Neural cell (in vitro differentiated cells): ENCODE measurements around the gene ASB1. TPM values are rescaled to one million over a fixed set of nuclear protein-coding genes. Genes with fewer than 3 reads are reported as not detected.

Experiments
- H2AFZ ChIP-seq: fragments of 200-600, 300-800 bp; sonication (generic), shearing (Covaris generic); 2 replicates; pipeline ENCODE4 v1.6.0; 2014; ENCODE audit warnings: low read depth, mild to moderate bottlenecking, antibody characterized with exemption, low read length, moderate library complexity
- H3F3A ChIP-seq: fragments of 200-600 bp; shearing (Covaris generic); 2 replicates; pipeline ENCODE4 v1.6.1; 2016; ENCODE audit warnings: mild to moderate bottlenecking, moderate library complexity, mixed read lengths, antibody characterized with exemption, low read length; ENCODE audit not compliant: insufficient read depth, poor library complexity, severe bottlenecking
- H3K27ac ChIP-seq: fragments of 200-600, 300-800 bp; sonication (generic), shearing (Covaris generic); 2 replicates; pipeline ENCODE4 v1.5.1; 2014; ENCODE audit warnings: mild to moderate bottlenecking, low read length, moderate library complexity
- H3K27me3 ChIP-seq: fragments of 300-800, 200-600 bp; sonication (generic), shearing (Covaris generic); 2 replicates; pipeline ENCODE4 v1.6.0; 2014; ENCODE audit warnings: mild to moderate bottlenecking, low read depth, low read length, moderate library complexity; ENCODE audit not compliant: insufficient read depth
- H3K36me3 ChIP-seq: fragments of 300-800, 200-600 bp; sonication (generic), shearing (Covaris generic); 2 replicates; pipeline ENCODE4 v1.5.1; 2014; ENCODE audit warnings: mild to moderate bottlenecking, antibody characterized with exemption, low read length, moderate library complexity; ENCODE audit not compliant: insufficient read depth
- H3K4me2 ChIP-seq: fragments of 300-800, 200-600 bp; sonication (generic), shearing (Covaris generic); 2 replicates; pipeline ENCODE4 v1.6.0; 2014; ENCODE audit warnings: mild to moderate bottlenecking, low read length
- H3K4me3 ChIP-seq: fragments of 300-800, 200-600 bp; sonication (generic), shearing (Covaris generic); 2 replicates; pipeline ENCODE4 v1.5.1; 2014; ENCODE audit warnings: mild to moderate bottlenecking, low read length, moderate library complexity
- H3K79me2 ChIP-seq: fragments of 200-600 bp; shearing (Covaris generic); replicated peaks from 2 replicates; pipeline ENCODE4 v1.6.0; 2014; ENCODE audit warnings: mild to moderate bottlenecking, low read length, moderate library complexity; ENCODE audit not compliant: insufficient read depth
- H3K9ac ChIP-seq: fragments of 300-800, 200-600 bp; sonication (generic), shearing (Covaris generic); 2 replicates; pipeline ENCODE4 v1.6.1; 2016; ENCODE audit warnings: mild to moderate bottlenecking, low read length, mixed read lengths
- H3K9me2 ChIP-seq: fragments of 200-600 bp; shearing (Covaris generic); 2 replicates; pipeline ENCODE4 v1.6.1; 2016; ENCODE audit warnings: mild to moderate bottlenecking, low read length, mixed read lengths; ENCODE audit not compliant: insufficient read depth
- H3K9me3 ChIP-seq: fragments of 200-600, 300-800 bp; sonication (generic), shearing (Covaris generic); 2 replicates; pipeline ENCODE4 v1.6.1; 2016; ENCODE audit warnings: mild to moderate bottlenecking, mixed run types, low read length, moderate library complexity, mixed read lengths
- H4K20me1 ChIP-seq: fragments of 200-600 bp; shearing (Covaris generic); 2 replicates; pipeline ENCODE4 v1.6.1; 2016; ENCODE audit warnings: mild to moderate bottlenecking, mixed run types; ENCODE audit not compliant: insufficient read depth
- CTCF ChIP-seq: fragments of 450-650 bp; IDR thresholded peaks from 2 replicates; pipeline ENCODE4 v1.5.1; 2014; ENCODE audit warnings: antibody characterized with exemption, mild to moderate bottlenecking, moderate library complexity; ENCODE audit not compliant: poor library complexity, severe bottlenecking
- EP300 ChIP-seq: fragments of 450-650 bp; conservative IDR thresholded peaks from 2 replicates; pipeline ENCODE4 v1.6.1; 2014; ENCODE audit warnings: antibody characterized with exemption, mild to moderate bottlenecking, moderate library complexity; ENCODE audit not compliant: poor library complexity, severe bottlenecking
- EZH2 ChIP-seq: fragments of 200-600, 300-800 bp; shearing (Covaris generic), sonication (generic); IDR thresholded peaks from 2 replicates; pipeline ENCODE4 v1.6.1; 2014; ENCODE audit warnings: antibody characterized with exemption, low read length, borderline replicate concordance, mild to moderate bottlenecking; ENCODE audit not compliant: insufficient read depth, poor library complexity, severe bottlenecking
- MXI1 ChIP-seq: fragments of 450-650 bp; conservative IDR thresholded peaks from 2 replicates; pipeline ENCODE4 v1.6.1; 2014; ENCODE audit warnings: antibody characterized with exemption, mild to moderate bottlenecking; ENCODE audit not compliant: poor library complexity, severe bottlenecking
- POLR2AphosphoS5 ChIP-seq: IDR thresholded peaks from 2 replicates; pipeline ENCODE4 v1.6.1; 2012
- RAD21 ChIP-seq: fragments of 450-650 bp; conservative IDR thresholded peaks from 2 replicates; pipeline ENCODE4 v1.6.1; 2014; ENCODE audit warnings: antibody characterized with exemption, mild to moderate bottlenecking, moderate library complexity
- REST ChIP-seq: IDR thresholded peaks from 2 replicates; pipeline ENCODE4 v1.6.1; 2012; ENCODE audit warnings: borderline replicate concordance
- SMC3 ChIP-seq: fragments of 450-650 bp; conservative IDR thresholded peaks from 2 replicates; pipeline ENCODE4 v1.6.1; 2014; ENCODE audit warnings: antibody characterized with exemption, mild to moderate bottlenecking, moderate library complexity; ENCODE audit not compliant: poor library complexity
- TAF1 ChIP-seq: IDR thresholded peaks from 2 replicates; pipeline ENCODE4 v1.6.1; 2012; ENCODE audit warnings: low read depth
- polyA plus RNA-seq: library from polyadenylated mRNA; depleted of rRNA; stranded (reverse); fragments of >200 nt; gene quantifications from 2 replicates; pipeline ENCODE4 v1.2.3, GENCODE V29; 2014

Gene ASB1
- polyA plus RNA-seq, 1 donor from 2014 or later = 13.7 TPM

GRCh38 chr2:238423561-238424312 lies 3.0 kb upstream of the ASB1 start:
- peaks cover 17% of the 10 kb centered on the region for H3K79me2 ChIP-seq
- H4K20me1 ChIP-seq = no peaks in the 10 kb centered on the region
- H3K27ac ChIP-seq = no peak overlapping the region
- H3K9ac ChIP-seq = no peak overlapping the region
- no peaks in the 10 kb centered on the region for H3K36me3 ChIP-seq
- no peak overlapping the region for H3K4me2 ChIP-seq
- H3F3A ChIP-seq = no peaks in the 10 kb centered on the region
- TF ChIP-seq POLR2AphosphoS5 (no peak), CTCF (no peak), MXI1 (no peak), TAF1 (no peak), RAD21 (no peak)
- H3K9me3 ChIP-seq = no peaks in the 10 kb centered on the region
- no peaks in the 10 kb centered on the region for H3K9me2 ChIP-seq
- H3K27me3 ChIP-seq = no peaks in the 10 kb centered on the region
- no peak overlapping the region for H2AFZ ChIP-seq
- no peak overlapping the region for H3K4me3 ChIP-seq

GRCh38 chr2:238424313-238424700 lies 2.4 kb upstream of the ASB1 start:
- Histone ChIP-seq H3K36me3 (no peaks in the 10 kb centered on the region), H3K9me3 (no peaks in the 10 kb centered on the region), H3K9me2 (no peaks in the 10 kb centered on the region), H3K9ac (no peak overlapping the region), H3K27ac (no peak overlapping the region), H3K4me3 (no peak overlapping the region), H2AFZ (no peak overlapping the region), H3K27me3 (no peaks in the 10 kb centered on the region), H3F3A (no peaks in the 10 kb centered on the region), H3K79me2 (peaks cover 21% of the 10 kb centered on the region), H4K20me1 (no peaks in the 10 kb centered on the region), H3K4me2 (no peak overlapping the region)
- no peak for TF ChIP-seq MXI1

GRCh38 chr2:238425505-238425978 lies 1.2 kb upstream of the ASB1 start:
- Histone ChIP-seq H3K27ac (peak overlapping the region; percentile 88), H2AFZ (peak overlapping the region; percentile 65), H3K9me2 (no peaks in the 10 kb centered on the region), H3K9me3 (no peaks in the 10 kb centered on the region), H3K27me3 (no peaks in the 10 kb centered on the region), H3K4me2 (peak overlapping the region; percentile 76), H3F3A (no peaks in the 10 kb centered on the region), H3K36me3 (no peaks in the 10 kb centered on the region), H3K9ac (peak overlapping the region; percentile 85), H4K20me1 (no peaks in the 10 kb centered on the region), H3K79me2 (peaks cover 24% of the 10 kb centered on the region), H3K4me3 (peak overlapping the region; percentile 92)
- TF ChIP-seq REST (no peak), SMC3 (no peak), EZH2 (no peak), POLR2AphosphoS5 (no peak), TAF1 (no peak), EP300 (no peak), MXI1 (no peak), CTCF (no peak), RAD21 (no peak)
